Measurements from ENCODE around the gene ATAD2B. TPM values are rescaled to one million over a fixed set of nuclear protein-coding genes. Genes with fewer than 3 reads are reported as not detected.
"Not testable (repeated sequence)": the region's sequence is repeated elsewhere in the genome, so short reads cannot be mapped to it uniquely, and the experiment has no call there.

ATAD2B gene
- total and polyA plus RNA-seq, 5 donors = 2.8 to 15.1 (median 9.4) TPM

DNA sequence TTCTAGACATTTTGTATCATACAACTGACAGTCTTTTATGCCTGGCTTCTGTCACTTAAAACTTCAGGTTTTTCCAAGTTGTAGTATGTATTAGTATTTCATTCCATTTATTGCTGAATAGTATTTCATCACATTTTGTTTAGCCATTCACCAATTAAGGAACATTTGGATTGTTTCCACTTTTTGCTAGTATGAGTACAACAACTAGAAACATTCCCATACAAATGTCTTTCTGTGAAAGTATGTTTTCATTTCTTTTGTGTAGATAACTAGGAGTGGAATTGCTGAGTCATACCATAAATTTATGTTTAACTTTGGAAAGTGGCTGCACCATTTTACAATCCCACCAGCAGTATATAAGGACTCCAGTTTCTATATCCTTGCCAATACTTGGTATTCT, 135.9 kb downstream of the ATAD2B start:
- H3K27me3 ChIP-seq (ENCODE audit: control insufficient read depth, insufficient read depth) = no peaks in the 10 kb centered on the region
- peaks cover 1% of the 10 kb centered on the region for H3K4me1 ChIP-seq (ENCODE audit: control insufficient read depth, insufficient read depth, low read length)
- no peak overlapping the region for H3K27ac ChIP-seq (ENCODE audit: low read length)
- intact Hi-C loops (cut with DNase I) = no loop called here
- no peak overlapping the region for H3K4me3 ChIP-seq (ENCODE audit: low read length)
- H3K9me3 ChIP-seq (ENCODE audit: control insufficient read depth, low read length) = no peaks in the 10 kb centered on the region
- no peak for ATAC-seq
- no peak for DNase-seq

DNA sequence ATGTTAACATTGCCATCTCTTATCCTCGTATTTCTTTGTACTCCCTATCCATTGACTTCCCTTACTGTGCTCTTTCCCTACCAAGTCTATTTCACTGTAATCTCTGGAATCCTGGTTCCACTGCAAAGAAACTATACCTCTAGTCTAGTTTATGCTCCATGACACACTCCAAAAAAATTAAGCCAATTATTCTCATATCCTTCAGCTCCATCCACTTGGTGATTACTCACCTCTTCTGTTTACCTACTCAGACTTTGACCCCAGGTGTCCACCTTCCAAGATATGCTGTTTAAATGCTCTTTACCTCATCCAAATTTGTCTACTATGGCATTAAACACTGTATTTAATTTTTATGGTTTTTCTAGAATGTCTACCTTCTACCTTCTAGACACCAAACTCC, 137.9 kb downstream of the ATAD2B start:
- ATAC-seq = no peak
- Histone ChIP-seq H3K4me1 (ENCODE audit: control insufficient read depth, insufficient read depth, low read length) (peaks cover 1% of the 10 kb centered on the region), H3K27ac (ENCODE audit: low read length) (no peak overlapping the region), H3K4me3 (ENCODE audit: low read length) (no peak overlapping the region), H3K9me3 (ENCODE audit: control insufficient read depth, low read length) (no peaks in the 10 kb centered on the region), H3K27me3 (ENCODE audit: control insufficient read depth, insufficient read depth) (no peaks in the 10 kb centered on the region)
- DNase-seq = no peak
- intact Hi-C loops (cut with DNase I) = no loop called here
- WGBS = 93% methylated on average over 1 of the region's 1 CpG

DNA sequence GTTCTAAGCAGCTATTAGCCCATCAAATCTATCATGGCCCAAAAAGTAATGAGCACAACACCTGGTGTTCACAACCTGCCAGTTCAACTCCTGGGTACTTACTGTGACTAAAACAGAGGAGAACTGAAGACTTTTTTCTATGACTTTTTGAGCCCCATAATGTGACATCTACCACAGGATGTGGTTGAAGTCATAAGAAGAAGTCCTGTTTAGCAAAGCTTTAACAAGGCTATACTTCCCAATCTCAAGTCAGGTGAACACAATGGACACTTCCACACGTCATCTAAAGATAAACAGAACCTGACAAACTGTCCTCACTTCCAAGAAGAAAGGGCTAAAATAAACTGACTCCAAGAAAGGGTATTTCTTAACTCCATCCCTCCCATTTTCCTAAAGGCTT, 138.8 kb downstream of the ATAD2B start:
- H3K4me3 ChIP-seq (ENCODE audit: low read length) = no peak overlapping the region
- WGBS = 65% methylated on average over 1 of the region's 1 CpG
- ATAC-seq (no peak), DNase-seq (no peak)
- H3K27me3 ChIP-seq (ENCODE audit: control insufficient read depth, insufficient read depth) = no peaks in the 10 kb centered on the region
- H3K4me1 ChIP-seq (ENCODE audit: control insufficient read depth, insufficient read depth, low read length) = peaks cover 1% of the 10 kb centered on the region
- H3K27ac ChIP-seq (ENCODE audit: low read length) = no peak overlapping the region
- H3K9me3 ChIP-seq (ENCODE audit: control insufficient read depth, low read length) = no peaks in the 10 kb centered on the region
- intact Hi-C loops (cut with DNase I) = no loop called here

DNA sequence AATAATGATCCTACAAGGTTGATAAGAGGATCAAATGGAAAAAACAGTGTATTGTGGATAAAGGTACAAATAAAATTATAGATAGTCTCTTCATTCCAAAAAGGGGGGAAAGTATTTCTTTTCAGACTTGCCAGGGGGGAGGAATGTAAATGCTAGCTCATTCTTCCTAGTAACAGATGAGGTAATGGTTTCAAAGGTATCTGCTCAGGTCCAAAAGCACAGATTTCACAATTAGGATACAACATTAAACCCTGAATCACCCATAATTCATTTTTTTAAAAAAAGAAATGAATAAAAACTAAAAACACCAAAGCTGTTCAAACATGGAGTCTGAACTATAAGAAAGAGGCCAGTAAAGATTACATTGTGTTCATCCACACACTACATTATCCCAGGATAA, 142.0 kb downstream of the ATAD2B start:
- Histone ChIP-seq H3K4me3 (ENCODE audit: low read length) (no peak overlapping the region), H3K27ac (ENCODE audit: low read length) (no peak overlapping the region), H3K9me3 (ENCODE audit: control insufficient read depth, low read length) (no peaks in the 10 kb centered on the region), H3K27me3 (ENCODE audit: control insufficient read depth, insufficient read depth) (no peaks in the 10 kb centered on the region), H3K4me1 (ENCODE audit: control insufficient read depth, insufficient read depth, low read length) (no peaks in the 10 kb centered on the region)
- ATAC-seq (no peak), DNase-seq (no peak)
- intact Hi-C loops (cut with DNase I) = no loop called here

DNA sequence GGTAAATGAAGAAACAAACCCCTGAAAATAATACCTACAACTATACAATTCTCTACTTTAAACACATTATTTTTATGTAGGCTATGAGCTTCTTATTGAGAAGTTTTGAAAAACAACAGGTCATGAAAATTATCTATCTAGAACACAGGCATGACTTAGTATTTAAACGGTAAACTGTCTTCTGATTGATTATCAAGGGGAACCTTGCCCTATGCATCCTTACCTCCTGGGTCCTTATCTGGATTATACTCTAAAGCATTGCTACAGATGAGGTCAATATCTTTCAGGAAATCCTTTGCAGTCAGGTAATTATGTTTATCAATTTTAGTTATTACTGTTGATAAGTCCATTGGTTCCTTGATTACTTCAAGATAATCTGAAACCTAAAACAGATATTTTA, 144.3 kb downstream of the ATAD2B start:
- H3K9me3 ChIP-seq (ENCODE audit: control insufficient read depth, low read length) = no peaks in the 10 kb centered on the region
- H3K27me3 ChIP-seq (ENCODE audit: control insufficient read depth, insufficient read depth) = no peaks in the 10 kb centered on the region
- H3K27ac ChIP-seq (ENCODE audit: low read length) = no peak overlapping the region
- no peak for ATAC-seq
- 68% methylated on average over 1 of the region's 1 CpG for WGBS
- no peak for DNase-seq
- H3K4me3 ChIP-seq (ENCODE audit: low read length) = no peak overlapping the region
- no peaks in the 10 kb centered on the region for H3K4me1 ChIP-seq (ENCODE audit: control insufficient read depth, insufficient read depth, low read length)
- intact Hi-C loops (cut with DNase I) = no loop called here

DNA sequence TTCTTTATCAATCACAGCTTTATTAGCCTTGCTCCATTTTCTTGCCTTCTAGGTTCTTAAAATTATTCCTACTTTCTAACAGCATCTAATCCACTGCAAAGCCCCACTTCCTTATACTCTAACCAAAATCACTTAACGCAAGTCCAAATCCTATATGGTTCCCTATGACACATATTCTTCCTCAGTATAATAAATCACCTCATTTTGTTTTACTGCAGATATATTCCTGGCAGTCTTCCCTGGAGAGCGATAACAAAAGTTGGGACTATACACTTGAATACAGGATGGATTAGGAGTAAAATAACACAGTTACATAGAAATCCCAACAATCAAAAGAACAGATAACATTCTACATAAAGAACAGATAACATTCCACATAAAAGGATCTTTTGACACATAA, 144.8 kb downstream of the ATAD2B start:
- WGBS = 92% methylated on average over 2 of the region's 2 CpGs
- Histone ChIP-seq H3K9me3 (ENCODE audit: control insufficient read depth, low read length) (no peaks in the 10 kb centered on the region), H3K27ac (ENCODE audit: low read length) (no peak overlapping the region), H3K4me1 (ENCODE audit: control insufficient read depth, insufficient read depth, low read length) (no peaks in the 10 kb centered on the region), H3K27me3 (ENCODE audit: control insufficient read depth, insufficient read depth) (no peaks in the 10 kb centered on the region), H3K4me3 (ENCODE audit: low read length) (no peak overlapping the region)
- DNase-seq (no peak), ATAC-seq (no peak)
- intact Hi-C loops (cut with DNase I) = no loop called here

DNA sequence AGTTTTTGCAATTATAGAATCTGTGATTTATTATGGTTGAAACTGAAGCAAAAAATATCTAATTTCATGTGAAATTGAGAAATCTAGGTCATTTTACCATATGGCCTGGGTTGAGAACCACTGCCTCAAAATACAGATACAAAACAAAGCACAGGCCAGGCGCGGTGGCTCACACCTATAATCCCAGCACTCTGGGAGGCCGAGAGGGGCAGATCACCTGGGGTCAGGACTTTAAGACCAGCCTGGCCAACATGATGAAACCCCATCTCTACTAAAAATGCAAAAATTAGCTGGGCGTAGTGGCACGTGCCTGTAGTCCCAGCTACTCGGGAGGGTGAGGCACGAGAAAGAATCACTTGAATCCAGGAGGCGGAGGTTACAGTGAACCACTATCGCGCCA, 146.5 kb downstream of the ATAD2B start:
- H3K4me1 ChIP-seq (ENCODE audit: control insufficient read depth, insufficient read depth, low read length); ATAC-seq; DNase-seq; H3K4me3 ChIP-seq (ENCODE audit: low read length); H3K27ac ChIP-seq (ENCODE audit: low read length); H3K9me3 ChIP-seq (ENCODE audit: control insufficient read depth, low read length); intact Hi-C loops (cut with DNase I); H3K27me3 ChIP-seq (ENCODE audit: control insufficient read depth, insufficient read depth): not testable (repeated sequence)
- WGBS = 96% methylated on average over 10 of the region's 10 CpGs

DNA sequence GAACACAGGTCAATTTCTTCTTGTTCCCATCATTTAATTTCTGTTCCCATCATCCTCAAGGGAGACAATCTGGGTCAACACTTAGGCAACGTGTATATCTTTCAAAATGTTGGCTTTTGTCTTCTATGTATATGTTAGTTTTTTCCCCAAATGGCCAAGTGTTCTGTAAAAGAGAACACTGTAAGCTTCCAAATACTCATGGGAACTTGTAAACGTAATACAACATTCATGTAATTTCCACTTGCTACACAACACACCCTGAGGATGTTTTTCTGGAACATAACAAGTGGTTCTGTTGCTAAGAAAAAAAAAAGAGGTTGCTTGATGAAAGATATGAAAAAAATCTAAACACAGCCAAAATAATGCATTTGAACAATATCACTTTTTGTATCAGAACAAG, 149.1 kb downstream of the ATAD2B start:
- H3K4me3 ChIP-seq (ENCODE audit: low read length) = no peak overlapping the region

DNA sequence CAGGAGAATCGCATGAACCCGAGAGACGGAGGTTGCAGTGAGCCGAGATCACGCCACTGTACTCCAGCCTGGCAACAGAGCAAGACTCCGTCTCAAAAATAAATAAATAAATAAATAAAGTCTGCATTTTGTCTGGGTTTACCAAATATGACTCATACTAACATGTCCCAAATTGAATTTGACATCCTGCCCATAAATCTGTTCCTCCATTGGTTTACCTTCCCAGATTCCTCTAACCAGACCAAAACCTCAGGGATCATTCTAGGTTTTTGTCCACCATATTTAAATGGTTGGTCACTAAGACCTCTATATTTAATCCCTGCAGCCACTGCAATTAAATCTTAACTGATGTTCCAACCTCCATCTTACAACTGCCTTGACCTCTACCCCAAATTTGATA, 150.9 kb downstream of the ATAD2B start:
- intact Hi-C loops (cut with DNase I) = no loop called here
- H3K4me1 ChIP-seq (ENCODE audit: control insufficient read depth, insufficient read depth, low read length) = no peaks in the 10 kb centered on the region
- H3K9me3 ChIP-seq (ENCODE audit: control insufficient read depth, low read length) = no peaks in the 10 kb centered on the region
- no peak overlapping the region for H3K27ac ChIP-seq (ENCODE audit: low read length)
- ATAC-seq (no peak), DNase-seq (no peak)
- H3K4me3 ChIP-seq (ENCODE audit: low read length) = no peak overlapping the region
- no peaks in the 10 kb centered on the region for H3K27me3 ChIP-seq (ENCODE audit: control insufficient read depth, insufficient read depth)
- WGBS = 97% methylated on average over 6 of the region's 6 CpGs

More for the DNA sequence above, 149.1 kb downstream of the ATAD2B start:
- 56% methylated on average over 2 of the region's 2 CpGs for WGBS
- no peak overlapping the region for H3K27ac ChIP-seq (ENCODE audit: low read length)
- ATAC-seq (no peak), DNase-seq (no peak)
- no peaks in the 10 kb centered on the region for H3K9me3 ChIP-seq (ENCODE audit: control insufficient read depth, low read length)
- H3K4me1 ChIP-seq (ENCODE audit: control insufficient read depth, insufficient read depth, low read length) = no peaks in the 10 kb centered on the region
- intact Hi-C loops (cut with DNase I) = no loop called here
- no peaks in the 10 kb centered on the region for H3K27me3 ChIP-seq (ENCODE audit: control insufficient read depth, insufficient read depth)

DNA sequence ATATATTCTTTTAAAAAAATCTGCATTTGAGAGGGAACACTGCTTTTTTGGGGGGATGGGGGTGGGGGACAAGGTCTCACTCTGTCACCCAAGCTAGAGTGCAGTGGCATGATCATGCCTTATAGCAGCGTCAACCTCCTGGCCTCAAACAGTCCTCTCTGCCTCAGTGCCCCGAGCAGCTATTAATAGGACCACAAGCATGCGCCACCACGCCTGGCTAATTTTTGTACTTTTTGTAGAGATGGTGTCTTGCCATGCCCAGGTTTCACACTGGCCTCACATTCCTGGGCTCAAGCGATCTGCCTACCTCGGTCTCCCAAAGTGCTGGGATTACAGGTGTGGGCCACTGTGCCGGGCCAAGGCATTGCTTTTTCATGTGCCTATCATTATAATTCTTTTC, 154.2 kb downstream of the ATAD2B start:
- no peaks in the 10 kb centered on the region for H3K4me1 ChIP-seq (ENCODE audit: control insufficient read depth, insufficient read depth, low read length)
- H3K27ac ChIP-seq (ENCODE audit: low read length) = no peak overlapping the region
- ATAC-seq = no peak
- WGBS = 98% methylated on average over 7 of the region's 7 CpGs
- no peak overlapping the region for H3K4me3 ChIP-seq (ENCODE audit: low read length)
- no peak for DNase-seq
- H3K9me3 ChIP-seq (ENCODE audit: control insufficient read depth, low read length) = no peaks in the 10 kb centered on the region
- intact Hi-C loops (cut with DNase I) = no loop called here
- no peaks in the 10 kb centered on the region for H3K27me3 ChIP-seq (ENCODE audit: control insufficient read depth, insufficient read depth)

DNA sequence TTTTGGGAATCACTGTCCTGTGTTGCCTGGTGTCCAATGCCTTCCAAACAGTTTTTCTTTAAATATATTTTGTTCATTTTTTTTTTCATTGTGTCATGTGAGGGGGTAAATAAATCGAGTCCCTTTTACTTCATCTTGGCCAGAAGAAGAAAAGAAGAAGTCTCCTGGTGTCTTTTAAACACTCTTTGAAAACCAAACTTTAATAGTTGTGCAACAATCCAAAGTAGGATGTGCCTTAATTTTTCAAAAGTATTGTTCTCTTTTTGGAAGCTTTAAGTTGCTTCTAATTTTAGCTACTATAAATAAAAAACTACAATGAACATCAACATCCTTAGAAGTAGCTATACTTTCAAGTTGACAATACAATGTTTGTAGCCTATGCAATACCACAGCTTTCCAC, 154.9 kb downstream of the ATAD2B start:
- intact Hi-C loops (cut with DNase I) = no loop called here
- no peak overlapping the region for H3K4me3 ChIP-seq (ENCODE audit: low read length)
- H3K4me1 ChIP-seq (ENCODE audit: control insufficient read depth, insufficient read depth, low read length) = no peaks in the 10 kb centered on the region
- no peaks in the 10 kb centered on the region for H3K9me3 ChIP-seq (ENCODE audit: control insufficient read depth, low read length)
- no peak overlapping the region for H3K27ac ChIP-seq (ENCODE audit: low read length)
- H3K27me3 ChIP-seq (ENCODE audit: control insufficient read depth, insufficient read depth) = no peaks in the 10 kb centered on the region
- WGBS = 82% methylated on average over 1 of the region's 1 CpG
- no peak for ATAC-seq
- no peak for DNase-seq

DNA sequence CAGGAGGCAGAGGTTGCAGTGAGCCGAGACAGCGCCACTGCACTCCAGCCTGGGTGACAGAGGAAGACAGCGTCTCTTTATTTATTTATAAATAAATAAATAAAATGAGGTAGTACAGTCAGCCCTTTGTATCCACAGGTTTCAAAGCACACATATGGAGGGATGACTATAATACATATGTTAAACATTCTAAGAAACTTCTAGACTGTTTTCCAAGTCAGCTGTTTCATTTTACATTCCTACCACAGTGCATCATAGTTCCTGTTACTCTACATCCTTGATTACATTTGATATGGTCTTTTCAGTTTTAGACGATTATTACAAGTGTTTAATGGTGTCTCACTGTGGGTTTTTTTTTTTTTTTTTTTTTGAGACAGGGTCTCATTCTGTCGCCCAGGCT, 157.6 kb downstream of the ATAD2B start:
- no peak for ATAC-seq
- DNase-seq = no peak
- intact Hi-C loops (cut with DNase I) = loop anchor here in 1 of 4 donors (10.0 kb wide), 1 partner anchor 135 kb away; no protein-coding TSS in a partner anchor
- Histone ChIP-seq H3K27ac (ENCODE audit: low read length) (no peak overlapping the region), H3K9me3 (ENCODE audit: control insufficient read depth, low read length) (no peaks in the 10 kb centered on the region), H3K4me3 (ENCODE audit: low read length) (no peak overlapping the region), H3K27me3 (ENCODE audit: control insufficient read depth, insufficient read depth) (no peaks in the 10 kb centered on the region), H3K4me1 (ENCODE audit: control insufficient read depth, insufficient read depth, low read length) (no peaks in the 10 kb centered on the region)
- 89% methylated on average over 5 of the region's 5 CpGs for WGBS
